Stimulated activated CD8-positive, alpha-beta memory T cell treated with anti-CD3 and anti-CD28 coated beads, Interleukin-15, amount 100 ng/mL, for 24 hours (primary cell): ENCODE data around the gene C1QTNF3.

Experiments
- DNase-seq: peaks from one replicate; pipeline ENCODE4 v3.0.0-alpha.2; 2020; ENCODE audit warnings: low read depth

C1QTNF3 gene

GRCh38 chr5:33995865-33996264, 47.1 kb downstream of the C1QTNF3 start:
- DNase-seq: no peak

- no peak for DNase-seq
Measured at GRCh38 chr5:33994845-33995244, 48.2 kb downstream of the C1QTNF3 start.

- DNase-seq: no peak
Measured at GRCh38 chr5:33992864-33993263, 50.1 kb downstream of the C1QTNF3 start.

GRCh38 chr5:33985447-33985846, 57.6 kb downstream of the C1QTNF3 start:
- no peak for DNase-seq

GRCh38 chr5:33984671-33985124, 58.3 kb downstream of the C1QTNF3 start, which contains the start of gene SLC45A2:
Gene SLC45A2, minus strand, starts transcription at chr5:33984693. Its CDS starts 110 bp downstream, at chr5:33984583.
- no peak for DNase-seq

- DNase-seq: no peak
Measured at GRCh38 chr5:33984178-33984577, 58.8 kb downstream of the C1QTNF3 start.

GRCh38 chr5:33981408-33982162, 61.4 kb downstream of the C1QTNF3 start:
- DNase-seq: no peak

- DNase-seq: no peak
Measured at GRCh38 chr5:33980030-33980429, 63.0 kb downstream of the C1QTNF3 start.

- DNase-seq: no peak
Measured at GRCh38 chr5:33978306-33978705, 64.7 kb downstream of the C1QTNF3 start.

- no peak for DNase-seq
Measured at GRCh38 chr5:33976307-33976706, 66.7 kb downstream of the C1QTNF3 start.

- DNase-seq: no peak
Measured at GRCh38 chr5:33975852-33976251, 67.2 kb downstream of the C1QTNF3 start.

- no peak for DNase-seq
Measured at GRCh38 chr5:33973271-33973670, 69.7 kb downstream of the C1QTNF3 start.

GRCh38 chr5:33969572-33970452, 73.2 kb downstream of the C1QTNF3 start:
- DNase-seq: no peak

GRCh38 chr5:33968211-33969005, 74.6 kb downstream of the C1QTNF3 start:
- no peak for DNase-seq
